Activated CD4-positive, alpha-beta T cell treated with anti-CD3 and anti-CD28 coated beads for 36 hours (primary cell): ENCODE data around the gene HRCT1. TPM values are rescaled to one million over a fixed set of nuclear protein-coding genes. Genes with fewer than 3 reads are reported as not detected.
A peak's percentile ranks its signal among the peaks of the same experiment; 100 is the strongest.

Experiments used
- ATAC-seq: fragments of 200-7000 bp; cut with Tn5 transposase; one replicate; pipeline ENCODE4 v1.10.0; 2021; ENCODE audit warnings: mild to moderate bottlenecking, moderate library complexity
- CTCF ChIA-PET: fragments of 350-600 bp; sonication (Branson Sonifier 250); formaldehyde crosslinking; loops from one replicate; lab custom pipeline; 2021; ENCODE audit warnings: antibody characterized with exemption; lab: Charles Lee
- POLR2A ChIA-PET: fragments of 350-600 bp; sonication (Branson Sonifier 250); formaldehyde crosslinking; loops from one replicate; lab custom pipeline; 2021; ENCODE audit warnings: antibody characterized with exemption, inconsistent platforms; lab: Charles Lee
- DNase-seq: peaks from one replicate; pipeline ENCODE4 v3.0.0-alpha.2; 2020
- H3K27ac Mint-ChIP-seq: one replicate; pipeline ENCODE4 v1.8.0; 2021; ENCODE audit warnings: mixed read lengths
- H3K27me3 Mint-ChIP-seq: one replicate; pipeline ENCODE4 v1.8.0; 2021; ENCODE audit warnings: mixed read lengths
- H3K36me3 Mint-ChIP-seq: one replicate; pipeline ENCODE4 v1.8.0; 2021; ENCODE audit warnings: low read depth, mixed read lengths
- H3K4me1 Mint-ChIP-seq: one replicate; pipeline ENCODE4 v1.8.0; 2021; ENCODE audit warnings: mixed read lengths
- H3K4me3 Mint-ChIP-seq: one replicate; pipeline ENCODE4 v1.8.0; 2021; ENCODE audit warnings: mild to moderate bottlenecking, moderate library complexity, mixed read lengths
- H3K9me3 Mint-ChIP-seq: one replicate; pipeline ENCODE4 v1.8.0; 2021; ENCODE audit warnings: low read depth, mixed read lengths
- intact Hi-C, 2 experiments: fragments of 100-400 bp; cut with DNase I in 1 of 2; cut with micrococcal nuclease in 1 of 2; formaldehyde crosslinking; loops; one replicate each; pipeline versions ENCODE4 v1.14.2 to v1.15.1; 2022 to 2024; cut with DNase I, micrococcal nuclease
- total RNA-seq, 2 experiments: library from RNA; stranded (reverse); gene quantifications; one replicate each; pipeline ENCODE4 v1.2.3, GENCODE V29; 2021

The HRCT1 gene
- total RNA-seq = not detected

- Mint-ChIP-seq H3K4me3 (no peak within 1 kb of the TSS), H3K9me3 (no peaks in the 10 kb centered on the region), H3K36me3 (no peaks in the 10 kb centered on the region), H3K27me3 (no peaks in the 10 kb centered on the region), H3K27ac (no peak within 1 kb of the TSS), H3K4me1 (peaks cover 51% of the 10 kb centered on the region)
- ChIA-PET CTCF (interaction anchor here (1.0 to 6.6 kb wide), 4 partner anchors 19 to 39 kb away, joined by 3 to 69 read pairs (median 5); no protein-coding TSS in a partner anchor), POLR2A (interaction anchor here (0.6 to 0.9 kb wide), 3 partner anchors 39 to 212 kb away, joined by 3 read pairs; partner anchors contain the start of gene CREB3)
- ATAC-seq = no peak
- intact Hi-C loops = no loop called here
- no peak for DNase-seq
These were observed at the start of gene HRCT1 for GRCh38 chr9:35905912-35906679. HRCT1 (plus strand) TSS chr9:35906202; CDS start chr9:35906288, 86 bp downstream.

- Mint-ChIP-seq H3K4me3 (no peak overlapping the region), H3K4me1 (no peaks in the 10 kb centered on the region), H3K27ac (no peak overlapping the region), H3K27me3 (peaks cover 1% of the 10 kb centered on the region), H3K36me3 (no peaks in the 10 kb centered on the region), H3K9me3 (no peaks in the 10 kb centered on the region)
- intact Hi-C loops = no loop called here
- ChIA-PET CTCF (interaction anchor here (0.7 to 1.8 kb wide), 4 partner anchors 26 to 81 kb away, joined by 3 to 4 read pairs (median 4); no protein-coding TSS in a partner anchor), POLR2A (interaction anchor here (0.6 kb wide), 1 partner anchor 83 kb away, joined by 4 read pairs; no protein-coding TSS in a partner anchor)
- DNase-seq (no peak), ATAC-seq (no peak)
These were observed 49.8 kb upstream of the HRCT1 start for GRCh38 chr9:35856206-35856605.

GRCh38 chr9:35856882-35857281 lies 49.1 kb upstream of the HRCT1 start:
- intact Hi-C loops = no loop called here
- Mint-ChIP-seq H3K4me3 (no peak overlapping the region), H3K4me1 (no peaks in the 10 kb centered on the region), H3K27ac (no peak overlapping the region), H3K27me3 (peaks cover 5% of the 10 kb centered on the region), H3K9me3 (no peaks in the 10 kb centered on the region), H3K36me3 (no peaks in the 10 kb centered on the region)
- ATAC-seq (no peak), DNase-seq (no peak)
- ChIA-PET POLR2A (no interaction called here), CTCF (interaction anchor here (0.7 to 2.4 kb wide), 7 partner anchors 25 to 82 kb away, joined by 3 to 10 read pairs (median 4); no protein-coding TSS in a partner anchor)

- CTCF ChIA-PET = interaction anchor here (0.6 to 2.4 kb wide), 7 partner anchors 20 to 247 kb away, joined by 3 to 10 read pairs (median 5); no protein-coding TSS in a partner anchor
- Mint-ChIP-seq H3K4me1 (no peaks in the 10 kb centered on the region), H3K9me3 (no peaks in the 10 kb centered on the region), H3K4me3 (no peak overlapping the region), H3K27me3 (peaks cover 5% of the 10 kb centered on the region), H3K27ac (no peak overlapping the region), H3K36me3 (no peaks in the 10 kb centered on the region)
- intact Hi-C loops = no loop called here
- POLR2A ChIA-PET = no interaction called here
- ATAC-seq = no peak
- no peak for DNase-seq
These were observed 47.5 kb upstream of the HRCT1 start for GRCh38 chr9:35858458-35858857.

- H3K36me3 Mint-ChIP-seq = no peaks in the 10 kb centered on the region
- intact Hi-C loops = no loop called here
- no peaks in the 10 kb centered on the region for H3K4me1 Mint-ChIP-seq
- ChIA-PET CTCF (interaction anchor here (0.6 to 1.0 kb wide), 3 partner anchors 19 to 140 kb away, joined by 3 to 4 read pairs (median 3); no protein-coding TSS in a partner anchor), POLR2A (interaction anchor here (0.6 kb wide), 1 partner anchor 698 kb away, joined by 3 read pairs; no protein-coding TSS in a partner anchor)
- H3K27ac Mint-ChIP-seq = no peak overlapping the region
- ATAC-seq (peak; percentile 74), DNase-seq (peak; percentile 45)
- H3K9me3 Mint-ChIP-seq = no peaks in the 10 kb centered on the region
- H3K4me3 Mint-ChIP-seq = no peak overlapping the region
- H3K27me3 Mint-ChIP-seq = peaks cover 5% of the 10 kb centered on the region
These were observed 46.6 kb upstream of the HRCT1 start for GRCh38 chr9:35859310-35859989.

- intact Hi-C loops = no loop called here
These were observed 46.0 kb upstream of the HRCT1 start for GRCh38 chr9:35859990-35860339.

GRCh38 chr9:35861161-35861897 lies 44.7 kb upstream of the HRCT1 start:
- DNase-seq (no peak), ATAC-seq (no peak)
- no peaks in the 10 kb centered on the region for H3K4me1 Mint-ChIP-seq
- intact Hi-C loops = no loop called here
- H3K4me3 Mint-ChIP-seq = no peak overlapping the region
- H3K27ac Mint-ChIP-seq = no peak overlapping the region
- H3K9me3 Mint-ChIP-seq = no peaks in the 10 kb centered on the region
- CTCF ChIA-PET = interaction anchor here (0.6 to 2.5 kb wide), 5 partner anchors 17 to 167 kb away, joined by 3 to 8 read pairs (median 3); no protein-coding TSS in a partner anchor
- POLR2A ChIA-PET = no interaction called here
- no peaks in the 10 kb centered on the region for H3K36me3 Mint-ChIP-seq
- H3K27me3 Mint-ChIP-seq = peaks cover 5% of the 10 kb centered on the region

More at GRCh38 chr9:35859990-35860339, 46.0 kb upstream of the HRCT1 start:
- H3K36me3 Mint-ChIP-seq = no peaks in the 10 kb centered on the region
- POLR2A ChIA-PET = interaction anchor here (0.6 kb wide), 1 partner anchor 699 kb away, joined by 3 read pairs; no protein-coding TSS in a partner anchor
- H3K9me3 Mint-ChIP-seq = no peaks in the 10 kb centered on the region
- peaks cover 5% of the 10 kb centered on the region for H3K27me3 Mint-ChIP-seq
- no peak overlapping the region for H3K4me3 Mint-ChIP-seq
- ATAC-seq (no peak), DNase-seq (no peak)
- no peak overlapping the region for H3K27ac Mint-ChIP-seq
- no peaks in the 10 kb centered on the region for H3K4me1 Mint-ChIP-seq
- CTCF ChIA-PET = interaction anchor here (0.6 to 1.0 kb wide), 3 partner anchors 16 to 139 kb away, joined by 3 to 4 read pairs (median 3); no protein-coding TSS in a partner anchor

GRCh38 chr9:35862328-35862727 lies 43.7 kb upstream of the HRCT1 start:
- no peak for ATAC-seq
- POLR2A ChIA-PET = no interaction called here
- Mint-ChIP-seq H3K4me1 (no peaks in the 10 kb centered on the region), H3K36me3 (no peaks in the 10 kb centered on the region), H3K9me3 (no peaks in the 10 kb centered on the region), H3K27me3 (peaks cover 5% of the 10 kb centered on the region), H3K27ac (no peak overlapping the region), H3K4me3 (no peak overlapping the region)
- intact Hi-C loops = no loop called here
- CTCF ChIA-PET = interaction anchor here (0.7 to 2.5 kb wide), 3 partner anchors 16 to 168 kb away, joined by 3 to 8 read pairs (median 3); no protein-coding TSS in a partner anchor
- no peak for DNase-seq

GRCh38 chr9:35863583-35863982 lies 42.4 kb upstream of the HRCT1 start:
- DNase-seq (no peak), ATAC-seq (no peak)
- ChIA-PET CTCF (interaction anchor here (0.6 to 1.5 kb wide), 2 partner anchors 11 to 77 kb away, joined by 3 to 8 read pairs; no protein-coding TSS in a partner anchor), POLR2A (no interaction called here)
- no peaks in the 10 kb centered on the region for H3K4me1 Mint-ChIP-seq
- H3K9me3 Mint-ChIP-seq = no peaks in the 10 kb centered on the region
- H3K4me3 Mint-ChIP-seq = no peak overlapping the region
- H3K27ac Mint-ChIP-seq = no peak overlapping the region
- H3K27me3 Mint-ChIP-seq = peaks cover 5% of the 10 kb centered on the region
- intact Hi-C loops = no loop called here
- no peaks in the 10 kb centered on the region for H3K36me3 Mint-ChIP-seq

GRCh38 chr9:35864695-35865255 lies 41.2 kb upstream of the HRCT1 start:
- H3K4me1 Mint-ChIP-seq = no peaks in the 10 kb centered on the region
- intact Hi-C loops = no loop called here
- DNase-seq (no peak), ATAC-seq (no peak)
- H3K9me3 Mint-ChIP-seq = no peaks in the 10 kb centered on the region
- H3K27ac Mint-ChIP-seq = no peak overlapping the region
- ChIA-PET CTCF (interaction anchor here (0.7 to 1.5 kb wide), 3 partner anchors 12 to 738 kb away, joined by 3 to 8 read pairs (median 4); no protein-coding TSS in a partner anchor), POLR2A (no interaction called here)
- H3K27me3 Mint-ChIP-seq = peaks cover 5% of the 10 kb centered on the region
- H3K4me3 Mint-ChIP-seq = no peak overlapping the region
- H3K36me3 Mint-ChIP-seq = no peaks in the 10 kb centered on the region
